HG03066 (cell line): Measurements from ENCODE around the gene SOX18.
"Not testable (repeated sequence)": the region's sequence is repeated elsewhere in the genome, so short reads cannot be mapped to it uniquely, and the experiment has no call there.

Experiments
- ATAC-seq: cut with Tn5 transposase; IDR thresholded peaks from one replicate; pipeline ENCODE4 v1.9.1; 2021; ENCODE audit warnings: low read depth; ENCODE audit not compliant: unreplicated experiment

Gene SOX18

GRCh38 chr20:64049060-64049877, at the start of gene SOX18:
TSS of gene SOX18 (minus strand) at chr20:64049639. CDS start at chr20:64049516, 123 bp downstream.
- no peak for ATAC-seq

- no peak for ATAC-seq
Observed at GRCh38 chr20:64098471-64099013, 49.1 kb upstream of the SOX18 start.

DNA sequence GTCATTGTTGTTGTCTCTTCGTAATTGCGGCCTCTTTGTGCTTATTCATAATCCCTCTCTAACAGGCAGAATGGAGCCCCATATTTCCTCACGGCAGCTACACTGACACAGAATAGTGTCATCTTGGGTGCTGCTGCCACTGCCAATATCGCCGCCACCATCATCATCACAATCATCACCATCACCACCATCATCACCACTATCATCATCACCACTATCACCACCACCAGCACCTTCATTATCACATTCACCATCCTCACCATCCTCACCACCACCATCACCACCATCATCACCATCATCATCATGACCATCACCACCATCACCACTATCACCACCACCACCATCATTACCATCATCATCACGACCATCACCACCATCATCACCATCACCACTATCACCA, 47.1 kb upstream of the SOX18 start:
- ATAC-seq = no peak

DNA sequence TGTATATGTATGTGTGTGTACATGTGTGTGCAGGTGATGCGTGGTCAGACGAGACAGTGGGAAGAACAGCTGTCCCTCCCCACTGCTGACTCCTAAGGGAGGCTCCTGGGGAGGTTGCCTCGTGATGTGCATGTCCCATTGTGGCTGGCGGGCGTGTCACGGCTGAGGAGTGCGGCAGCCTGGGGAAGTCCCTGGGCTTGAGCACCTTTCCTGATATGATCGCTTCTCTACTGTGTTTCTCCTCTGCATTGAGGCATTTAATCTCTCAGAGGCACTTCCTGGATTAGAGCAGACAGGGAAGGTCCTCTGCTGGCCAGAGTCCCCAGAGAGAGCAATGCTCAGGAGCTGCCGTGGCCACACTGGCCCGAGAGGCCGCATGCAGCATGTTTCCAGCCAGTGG, 46.5 kb upstream of the SOX18 start:
- no peak for ATAC-seq

DNA sequence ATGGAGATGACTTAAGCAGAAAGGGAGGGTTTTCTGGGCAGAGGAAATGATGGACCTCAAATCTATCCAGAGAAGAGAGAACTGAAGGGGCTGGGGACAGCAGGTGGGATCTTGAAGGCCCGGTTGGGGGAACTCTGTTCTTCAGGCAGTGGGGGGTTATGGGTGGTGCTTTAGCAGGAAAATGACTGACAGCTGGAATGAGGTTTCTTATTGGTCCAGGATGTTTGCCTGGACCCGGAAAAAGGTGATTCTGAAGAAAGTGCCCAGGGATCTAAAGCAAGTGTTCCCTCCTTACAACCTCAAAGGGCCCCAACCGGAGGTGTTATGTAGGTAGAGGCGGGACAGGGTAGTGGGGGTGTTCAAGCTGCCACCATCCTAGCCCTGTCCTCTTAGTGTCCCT, 46.0 kb upstream of the SOX18 start:
- ATAC-seq = no peak

DNA sequence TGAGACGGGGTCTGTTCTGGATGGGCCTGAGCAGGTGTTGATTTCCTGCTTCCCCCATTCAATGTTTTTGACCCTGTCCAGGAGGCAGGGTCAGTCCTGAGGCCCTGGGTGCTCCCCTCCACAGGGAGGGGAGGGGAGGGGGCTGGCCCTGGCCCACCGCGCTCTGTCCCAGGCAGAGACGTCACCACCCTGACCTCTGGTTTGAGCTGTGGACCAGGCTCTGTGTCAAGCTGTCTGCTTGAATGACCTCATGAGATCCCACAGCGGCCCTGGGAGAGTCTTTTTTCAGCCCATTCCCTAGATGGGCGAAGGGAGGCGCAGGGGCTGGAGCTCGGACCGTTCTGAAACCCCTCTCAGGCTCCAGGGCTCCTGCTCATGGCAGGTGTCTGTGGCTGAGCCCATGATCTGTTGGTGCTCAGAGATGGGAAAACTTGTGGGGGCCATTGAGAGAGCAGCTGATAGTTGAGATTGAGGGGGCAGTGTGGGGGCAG, 43.6 kb upstream of the SOX18 start:
- no peak for ATAC-seq

- no peak for ATAC-seq
Observed at GRCh38 chr20:64092258-64093012, 43.0 kb upstream of the SOX18 start.

- no peak for ATAC-seq
Observed at GRCh38 chr20:64091770-64092169, 42.3 kb upstream of the SOX18 start.

DNA sequence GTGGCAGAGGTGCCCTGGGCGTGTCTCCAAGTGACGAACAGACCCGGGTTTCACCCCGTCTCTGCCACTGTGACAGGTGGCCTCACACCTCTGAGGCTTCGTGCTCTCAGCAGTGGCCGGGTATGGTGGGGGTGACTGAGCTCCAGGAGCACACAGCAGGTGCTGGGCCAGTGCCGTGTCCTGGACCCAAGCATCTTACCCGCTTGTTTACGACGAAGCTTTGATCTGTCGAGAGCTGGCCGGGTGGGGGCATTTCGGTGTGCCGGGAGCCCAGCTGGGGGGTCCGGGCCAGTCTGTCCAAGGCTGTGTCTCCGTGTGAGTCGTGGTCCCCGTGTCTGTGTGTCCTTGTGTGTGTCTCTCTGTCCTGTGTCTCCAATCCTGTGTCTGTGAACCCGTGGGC, 41.9 kb upstream of the SOX18 start:
- no peak for ATAC-seq

- no peak for ATAC-seq
Observed at GRCh38 chr20:64090165-64090564, 40.7 kb upstream of the SOX18 start.

DNA sequence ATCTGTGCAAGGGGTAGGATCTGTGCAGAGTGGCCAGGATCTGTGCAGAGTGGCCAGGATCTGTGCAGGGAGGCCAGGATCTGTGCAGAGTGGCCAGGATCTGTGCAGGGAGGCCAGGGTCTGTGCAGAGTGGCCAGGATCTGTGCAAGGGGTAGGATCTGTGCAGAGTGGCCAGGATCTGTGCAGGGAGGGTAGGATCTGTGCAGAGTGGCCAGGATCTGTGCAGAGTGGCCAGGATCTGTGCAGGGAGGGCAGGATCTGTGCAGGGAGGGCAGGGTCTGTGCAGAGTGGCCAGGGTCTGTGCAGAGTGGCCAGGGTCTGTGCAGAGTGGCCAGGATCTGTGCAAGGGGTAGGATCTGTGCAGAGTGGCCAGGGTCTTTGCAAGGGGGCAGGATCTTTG, 39.1 kb upstream of the SOX18 start:
- ATAC-seq = not testable (repeated sequence)

DNA sequence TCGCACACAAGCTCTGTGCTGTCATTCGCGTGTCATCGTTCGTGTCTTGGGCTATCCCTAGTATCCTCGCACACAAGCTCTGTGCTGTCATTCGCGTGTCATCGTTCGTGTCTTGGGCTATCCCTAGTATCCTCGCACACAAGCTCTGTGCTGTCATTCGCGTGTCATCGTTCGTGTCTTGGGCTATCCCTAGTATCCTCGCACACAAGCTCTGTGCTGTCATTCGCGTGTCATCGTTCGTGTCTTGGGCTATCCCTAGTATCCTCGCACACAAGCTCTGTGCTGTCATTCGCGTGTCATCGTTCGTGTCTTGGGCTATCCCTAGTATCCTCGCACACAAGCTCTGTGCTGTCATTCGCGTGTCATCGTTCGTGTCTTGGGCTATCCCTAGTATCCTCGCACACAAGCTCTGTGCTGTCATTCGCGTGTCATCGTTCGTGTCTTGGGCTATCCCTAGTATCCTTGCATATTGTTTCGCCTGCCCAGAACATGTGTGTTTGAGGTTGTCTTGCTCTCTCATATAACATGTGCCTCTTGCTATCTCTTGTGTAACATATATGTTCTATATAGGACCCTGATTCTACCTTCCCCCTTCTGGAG, 37.9 kb upstream of the SOX18 start:
- not testable (repeated sequence) for ATAC-seq

- ATAC-seq = no peak
Observed at GRCh38 chr20:64086801-64087200, 37.4 kb upstream of the SOX18 start.

DNA sequence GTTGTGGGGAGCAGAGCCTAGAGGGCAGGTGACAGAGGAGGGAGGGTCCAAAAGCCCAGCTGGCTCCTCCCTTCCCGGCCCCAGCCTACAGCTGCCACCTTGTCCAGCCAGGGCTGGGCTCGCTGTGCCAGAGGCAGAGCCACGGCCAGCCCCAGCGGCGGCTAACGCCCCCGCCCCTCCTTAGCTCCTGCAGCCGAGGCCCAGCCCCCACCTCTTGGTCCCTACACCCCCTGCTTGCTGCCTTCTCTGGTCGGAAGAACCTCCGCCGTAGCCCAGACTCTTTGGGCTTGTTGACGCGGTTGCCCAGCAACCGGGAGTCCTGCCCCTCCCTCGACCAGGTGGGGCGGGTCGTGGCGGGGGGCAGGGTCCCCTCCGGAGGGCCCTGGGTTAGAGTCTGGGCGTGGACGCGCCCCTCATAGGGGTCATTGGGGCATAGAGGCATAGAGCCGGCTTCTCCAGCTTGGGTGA, 35.3 kb upstream of the SOX18 start:
- no peak for ATAC-seq

- no peak for ATAC-seq
Observed at GRCh38 chr20:64083804-64084684, 34.6 kb upstream of the SOX18 start, which contains the start of gene LKAAEAR1. TSS of gene LKAAEAR1 (minus strand) at chr20:64084398. CDS start at chr20:64084219, 179 bp downstream.

DNA sequence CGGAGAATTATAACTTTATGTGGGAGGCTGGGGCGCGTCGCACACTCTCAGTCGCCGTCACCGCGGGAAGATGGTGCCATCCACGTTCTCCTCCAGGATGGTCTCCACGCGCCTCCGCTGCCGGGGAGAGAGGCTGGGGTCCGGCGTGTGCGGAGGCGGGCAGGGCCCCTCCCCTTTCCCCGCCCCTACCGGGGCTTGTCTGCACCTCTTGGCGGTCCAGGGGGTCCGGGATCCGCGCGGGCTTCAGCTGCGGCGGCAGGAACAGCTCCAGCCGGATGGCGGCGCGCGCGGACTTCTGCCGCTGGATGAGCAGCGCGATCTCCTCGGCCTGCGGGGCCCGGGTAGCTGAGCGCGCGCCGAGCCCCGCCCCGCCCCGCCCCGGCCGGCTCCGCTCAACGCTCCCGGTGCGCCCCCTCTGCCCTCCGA, 34.0 kb upstream of the SOX18 start:
- ATAC-seq = no peak

DNA sequence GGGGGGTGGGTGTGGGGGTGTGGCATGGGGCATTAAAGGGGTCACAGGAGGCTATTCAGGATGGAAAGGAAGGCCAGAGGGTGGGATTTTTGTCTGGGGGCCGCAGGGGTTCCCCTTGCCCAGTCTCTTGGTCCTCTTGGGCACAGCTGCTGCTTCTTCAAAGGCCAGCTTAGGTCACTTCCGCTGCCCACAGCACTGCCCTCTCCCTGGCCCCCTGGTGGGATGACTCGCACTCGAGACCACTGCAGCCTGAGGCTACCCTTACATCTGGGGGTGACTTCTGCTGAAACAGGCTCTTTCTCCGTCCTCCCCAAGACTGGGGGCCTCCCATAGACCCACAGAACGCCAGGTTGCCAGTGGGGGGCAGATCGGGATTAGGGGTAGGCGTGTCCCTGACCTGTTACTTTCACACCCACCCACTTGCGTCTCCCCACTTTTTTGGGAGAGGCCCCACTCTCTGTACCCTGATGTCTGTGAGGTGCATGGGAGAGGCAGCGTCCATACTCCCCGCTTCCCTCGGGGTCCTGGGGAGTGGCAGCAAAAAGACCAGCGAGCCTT, 33.5 kb upstream of the SOX18 start:
- no peak for ATAC-seq

GRCh38 chr20:64082126-64082731, 32.8 kb upstream of the SOX18 start:
- no peak for ATAC-seq

- ATAC-seq = no peak
Observed at GRCh38 chr20:64081624-64081964, 32.2 kb upstream of the SOX18 start.
